GM23248 (cell line): ENCODE measurements around the gene MAML2.

Experiments
- EZH2 ChIP-seq: fragments of 200-600 bp; sonication (generic); IDR thresholded peaks from 2 replicates; pipeline ENCODE4 v1.6.1; 2018; ENCODE audit warnings: antibody characterized with exemption, mild to moderate bottlenecking; ENCODE audit not compliant: insufficient read depth, poor library complexity, severe bottlenecking
- EZH2phosphoT487 ChIP-seq: fragments of 200-600 bp; sonication (generic); IDR thresholded peaks from 2 replicates; pipeline ENCODE4 v1.6.1; 2018; ENCODE audit warnings: antibody characterized with exemption, moderate library complexity, mild to moderate bottlenecking, low read depth; ENCODE audit not compliant: insufficient read depth

GRCh38 chr11:96015906-96016565 is 327.0 kb downstream of the MAML2 start:
- no peak for TF ChIP-seq EZH2
- TF ChIP-seq EZH2phosphoT487: no peak
